Endothelial cell of umbilical vein (primary cell): ENCODE results near the gene RIPOR1. TPM values are rescaled to one million over a fixed set of nuclear protein-coding genes. Genes with fewer than 3 reads are reported as not detected.

Experiments used
- BruUV-seq: library from RNA; stranded (reverse); fragments of 400-500 nt; replicated peaks from 2 replicates; lab custom pipeline; 2021; lab: Mats Ljungman, UMichigan
- CTCF ChIA-PET: fragments of 300-600, 350-600 bp; sonication (Branson Sonifier 250); formaldehyde crosslinking; loops from one replicate; lab custom pipeline; 2021; ENCODE audit warnings: antibody characterized with exemption, inconsistent platforms; lab: Charles Lee
- POLR2A ChIA-PET: fragments of 300-600, 350-600 bp; sonication (Branson Sonifier 250); formaldehyde crosslinking; loops from one replicate; lab custom pipeline; 2021; ENCODE audit warnings: antibody characterized with exemption, inconsistent platforms; lab: Charles Lee
- DNase-seq: peaks from one replicate; pipeline ENCODE4 v3.0.0-alpha.2; 2011; ENCODE audit warnings: low read depth, low spot score
- FAIRE-seq: peaks from 2 replicates; lab custom pipeline; 2011; peaks lifted over from hg19 to GRCh38; lab: Jason Lieb, UNC
- H2AFZ ChIP-seq: 2 replicates; pipeline ENCODE4 v1.6.0; 2012; ENCODE audit warnings: low read depth, low read length, control low read depth, inconsistent platforms
- H3K27ac ChIP-seq: 2 replicates; pipeline ENCODE4 v1.5.1; 2011; ENCODE audit warnings: low read depth, mild to moderate bottlenecking, control low read depth, low read length, moderate library complexity; ENCODE audit not compliant: insufficient read depth
- H3K27me3 ChIP-seq, 2 experiments: 2 replicates each; pipeline versions ENCODE4 v1.6.0 to v1.6.1; 2011; ENCODE audit warnings: low read length in 2 of 2, mixed read lengths in 1 of 2; ENCODE audit not compliant: control insufficient read depth in 2 of 2, insufficient read depth in 2 of 2
- H3K36me3 ChIP-seq, 2 experiments: 2 replicates in 1 of 2; 3 replicates in 1 of 2; pipeline ENCODE4 v1.5.1; 2011; ENCODE audit warnings: low read length in 2 of 2, mild to moderate bottlenecking in 1 of 2, moderate library complexity in 1 of 2; ENCODE audit not compliant: control insufficient read depth in 2 of 2, insufficient read depth in 2 of 2; ENCODE audit errors: extremely low read depth in 1 of 2
- H3K4me1 ChIP-seq: 3 replicates; pipeline ENCODE4 v1.5.1; 2011; ENCODE audit warnings: mild to moderate bottlenecking, low read length; ENCODE audit not compliant: control insufficient read depth, insufficient read depth; ENCODE audit errors: extremely low read depth
- H3K4me2 ChIP-seq: 2 replicates; pipeline ENCODE4 v1.6.1; 2011; ENCODE audit warnings: low read length, control low read depth, mixed read lengths; ENCODE audit not compliant: insufficient read depth
- H3K4me3 ChIP-seq, 3 experiments: fragments of 200-600 bp in 1 of 3; sonication (generic), shearing (Covaris generic) in 1 of 3; replicated peaks in 1 of 3; 2 replicates each; pipeline ENCODE4 v1.5.1; 2011 to 2016; ENCODE audit warnings: control low read depth in 3 of 3, low read length in 3 of 3, mild to moderate bottlenecking in 2 of 3, inconsistent platforms in 1 of 3, low read depth in 1 of 3, moderate library complexity in 1 of 3; ENCODE audit not compliant: insufficient read depth in 1 of 3
- H3K79me2 ChIP-seq: 2 replicates; pipeline ENCODE4 v1.6.0; 2012; ENCODE audit warnings: low read length, inconsistent platforms; ENCODE audit not compliant: control insufficient read depth, insufficient read depth
- H3K9ac ChIP-seq: replicated peaks from 2 replicates; pipeline ENCODE3; 2011; ENCODE audit warnings: low read length, control low read depth; ENCODE audit not compliant: insufficient read depth; ENCODE audit errors: extremely low read depth
- H3K9me1 ChIP-seq: replicated peaks from 3 replicates; pipeline ENCODE4 v1.6.0; 2011; ENCODE audit warnings: mild to moderate bottlenecking, low read length; ENCODE audit not compliant: control insufficient read depth, insufficient read depth; ENCODE audit errors: extremely low read depth
- H3K9me3 ChIP-seq: replicated peaks from 2 replicates; pipeline ENCODE4 v1.5.1; 2012; ENCODE audit warnings: low read length, inconsistent platforms; ENCODE audit not compliant: control insufficient read depth, insufficient read depth
- H4K20me1 ChIP-seq: replicated peaks from 2 replicates; pipeline ENCODE3; 2011; ENCODE audit warnings: mild to moderate bottlenecking, low read length; ENCODE audit not compliant: control insufficient read depth, insufficient read depth; ENCODE audit errors: extremely low read depth
- EZH2 ChIP-seq: IDR thresholded peaks from 2 replicates; pipeline ENCODE4 v1.6.1; 2012; ENCODE audit warnings: borderline replicate concordance, low read depth, mild to moderate bottlenecking, moderate library complexity, low read length, inconsistent platforms; ENCODE audit not compliant: severe bottlenecking
- FOS ChIP-seq: IDR thresholded peaks from 2 replicates; pipeline ENCODE4 v1.6.1; 2011; ENCODE audit warnings: mild to moderate bottlenecking, low read length, moderate library complexity, borderline replicate concordance; ENCODE audit not compliant: insufficient read depth
- GATA2 ChIP-seq: IDR thresholded peaks from 2 replicates; pipeline ENCODE4 v1.7.0; 2011; ENCODE audit warnings: low read depth, mild to moderate bottlenecking, moderate library complexity, mixed read lengths, low read length; ENCODE audit not compliant: insufficient read length, insufficient read depth
- JUN ChIP-seq: IDR thresholded peaks from 2 replicates; pipeline ENCODE4 v1.6.1; 2011; ENCODE audit warnings: borderline replicate concordance, low read depth; ENCODE audit not compliant: insufficient read length, insufficient read depth
- MYC ChIP-seq: IDR thresholded peaks from one replicate; pipeline ENCODE4 v1.6.1; 2011; ENCODE audit warnings: mild to moderate bottlenecking, low read depth, low read length
- POLR2A ChIP-seq: IDR thresholded peaks from 2 replicates; pipeline ENCODE4 v1.6.1; 2012; ENCODE audit warnings: low read depth, mild to moderate bottlenecking, control low read depth, low read length
- POLR2AphosphoS5 ChIP-seq: IDR thresholded peaks from 2 replicates; pipeline ENCODE4 v1.6.1; 2012; ENCODE audit warnings: low read depth, mild to moderate bottlenecking, control low read depth, low read length, moderate library complexity; ENCODE audit not compliant: insufficient read depth
- dilution Hi-C: fragments of 300-500 bp; cut with MboI; formaldehyde crosslinking; loops from one replicate; pipeline ENCODE4 v1.15.0; 2019; ENCODE audit warnings: low sequenced_read_pairs; ENCODE audit not compliant: extremely low pct_ligation_motif_present
- intact Hi-C: fragments of 100-400 bp; cut with micrococcal nuclease; formaldehyde crosslinking; loops from one replicate; pipeline ENCODE4 v1.10.0; 2022
- polyA plus RNA-seq, 4 experiments: library from polyadenylated mRNA; depleted of rRNA in 3 of 4; stranded (reverse) in 3 of 4; unstranded in 1 of 4; fragments of >200 nt; gene quantifications; 2 replicates each; pipeline versions ENCODE4 v1.2.1 to v1.2.3, GENCODE V29; 2011 to 2012; ENCODE audit warnings: missing spikeins in 1 of 4
- total RNA-seq: library from RNA; stranded (reverse); gene quantifications from 2 replicates; pipeline ENCODE4 v1.2.3, GENCODE V29; 2021
- TF ChIP-seq, protein P1 (sequence below): IDR thresholded peaks from 2 replicates; pipeline ENCODE4 v1.6.1; 2011; ENCODE audit not compliant: insufficient read depth, insufficient read length
- TF ChIP-seq, protein P2 (sequence below), 2 donors: IDR thresholded peaks; 1 replicate in 1 of 2; 2 replicates in 1 of 2; pipeline ENCODE4 v1.5.1; 2011; ENCODE audit warnings: low read length in 2 of 2, mild to moderate bottlenecking in 2 of 2, moderate library complexity in 2 of 2, control low read depth in 1 of 2, inconsistent platforms in 1 of 2, low read depth in 1 of 2; ENCODE audit not compliant: insufficient read depth in 1 of 2; ENCODE audit errors: extremely low read depth in 1 of 2

RIPOR1 gene
- total and polyA plus RNA-seq, 2 donors (not counting 3 experiments of a cell fraction or from before 2014, with no cell fraction given): 45.3 to 144 TPM

GRCh38 chr16:67580202-67580601 is 51.6 kb downstream of the RIPOR1 start:
- no peak for FAIRE-seq
- H4K20me1 ChIP-seq: no peaks in the 10 kb centered on the region
- no TSS peak for BruUV-seq
- no peak overlapping the region for H3K27ac ChIP-seq
- DNase-seq: no peak
- no peaks in the 10 kb centered on the region for H3K4me1 ChIP-seq
- intact Hi-C loops (no loop called here), dilution Hi-C loops (no loop called here)
- no peak overlapping the region for H3K4me3 ChIP-seq
- ChIA-PET CTCF (interaction anchor here (0.8 kb wide), 1 partner anchor 18 kb away, joined by 5 read pairs; the partner anchor contains the start of gene CTCF), POLR2A (no interaction called here)
- no peak overlapping the region for H3K4me2 ChIP-seq
- H3K27me3 ChIP-seq: no peaks in the 10 kb centered on the region
- peaks cover 0 to 2% of the 10 kb centered on the region in 2 experiments for H3K36me3 ChIP-seq
- H3K9me3 ChIP-seq: no peaks in the 10 kb centered on the region
- H2AFZ ChIP-seq: no peak overlapping the region
- no peak for TF ChIP-seq FOS
- TF ChIP-seq, protein P1, sequence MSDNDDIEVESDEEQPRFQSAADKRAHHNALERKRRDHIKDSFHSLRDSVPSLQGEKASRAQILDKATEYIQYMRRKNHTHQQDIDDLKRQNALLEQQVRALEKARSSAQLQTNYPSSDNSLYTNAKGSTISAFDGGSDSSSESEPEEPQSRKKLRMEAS: no peak
- TF ChIP-seq MYC: no peak
- TF ChIP-seq GATA2: no peak
- TF ChIP-seq, protein P2, sequence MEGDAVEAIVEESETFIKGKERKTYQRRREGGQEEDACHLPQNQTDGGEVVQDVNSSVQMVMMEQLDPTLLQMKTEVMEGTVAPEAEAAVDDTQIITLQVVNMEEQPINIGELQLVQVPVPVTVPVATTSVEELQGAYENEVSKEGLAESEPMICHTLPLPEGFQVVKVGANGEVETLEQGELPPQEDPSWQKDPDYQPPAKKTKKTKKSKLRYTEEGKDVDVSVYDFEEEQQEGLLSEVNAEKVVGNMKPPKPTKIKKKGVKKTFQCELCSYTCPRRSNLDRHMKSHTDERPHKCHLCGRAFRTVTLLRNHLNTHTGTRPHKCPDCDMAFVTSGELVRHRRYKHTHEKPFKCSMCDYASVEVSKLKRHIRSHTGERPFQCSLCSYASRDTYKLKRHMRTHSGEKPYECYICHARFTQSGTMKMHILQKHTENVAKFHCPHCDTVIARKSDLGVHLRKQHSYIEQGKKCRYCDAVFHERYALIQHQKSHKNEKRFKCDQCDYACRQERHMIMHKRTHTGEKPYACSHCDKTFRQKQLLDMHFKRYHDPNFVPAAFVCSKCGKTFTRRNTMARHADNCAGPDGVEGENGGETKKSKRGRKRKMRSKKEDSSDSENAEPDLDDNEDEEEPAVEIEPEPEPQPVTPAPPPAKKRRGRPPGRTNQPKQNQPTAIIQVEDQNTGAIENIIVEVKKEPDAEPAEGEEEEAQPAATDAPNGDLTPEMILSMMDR (IDR thresholded peaks at IDR 0.05; ENCODE audit: extremely low read depth in 1 of 2, insufficient read depth in 1 of 2, low read depth in 1 of 2, low read length in 2 of 2): no peak
- no peak for TF ChIP-seq JUN
- TF ChIP-seq EZH2: no peak
- no peak for TF ChIP-seq POLR2AphosphoS5
- TF ChIP-seq POLR2A: no peak
- H3K79me2 ChIP-seq: peaks cover 53% of the 10 kb centered on the region
- no peak overlapping the region for H3K9ac ChIP-seq
- H3K9me1 ChIP-seq: no peaks in the 10 kb centered on the region
